ENCODE measurements around the gene KLHL5. TPM values are rescaled to one million over a fixed set of nuclear protein-coding genes. Genes with fewer than 3 reads are reported as not detected.

The KLHL5 gene
- total and polyA plus RNA-seq, 2 experiments from 2014 or later, result 27.0 to 43.3 TPM

GRCh38 chr4:39104255-39104654 lies 42.2 kb downstream of the KLHL5 start:
- Histone ChIP-seq H3K27ac (no peak overlapping the region), H3K4me3 (no peak overlapping the region), H3K4me1 (ENCODE audit: insufficient read depth) (no peaks in the 10 kb centered on the region), H3K79me2 (ENCODE audit: insufficient read depth) (no peaks in the 10 kb centered on the region), H4K20me1 (ENCODE audit: insufficient read depth) (no peaks in the 10 kb centered on the region), H3K36me3 (ENCODE audit: low read depth) (peaks cover 3% of the 10 kb centered on the region), H3K9me3 (ENCODE audit: low read depth) (no peaks in the 10 kb centered on the region), H2AFZ (no peak overlapping the region), H3K9me2 (ENCODE audit: insufficient read depth) (no peaks in the 10 kb centered on the region), H3F3A (ENCODE audit: insufficient read depth) (no peaks in the 10 kb centered on the region), H3K9ac (no peak overlapping the region), H3K27me3 (replicated peaks; ENCODE audit: insufficient read depth) (no peaks in the 10 kb centered on the region), H3K4me2 (ENCODE audit: unreplicated experiment) (no peak overlapping the region)
- DNase-seq, result no peak
- 91 to 97% methylated on average over 2 of the region's 2 CpGs for WGBS, 2 experiments (ENCODE audit: low coverage in 1 of 2, low lambda C conversion rate in 2 of 2, missing lambda C conversion rate in 2 of 2)
- TF ChIP-seq EZH2 (IDR thresholded peaks at IDR 0.05; ENCODE audit: insufficient read depth, poor library complexity, severe bottlenecking) (no peak), EZH2phosphoT487 (IDR thresholded peaks at IDR 0.05; ENCODE audit: insufficient read depth, low read depth) (no peak)
- in situ Hi-C loops (cut with MboI), result no loop called here

GRCh38 chr4:39106011-39106410 lies 44.0 kb downstream of the KLHL5 start:
- WGBS, 2 experiments (ENCODE audit: low coverage in 1 of 2, low lambda C conversion rate in 2 of 2, missing lambda C conversion rate in 2 of 2), result 99 to 100% methylated on average over 4 of the region's 4 CpGs
- Histone ChIP-seq H3K27ac (no peak overlapping the region), H3K4me1 (ENCODE audit: insufficient read depth) (peaks cover 7% of the 10 kb centered on the region), H3K9me2 (ENCODE audit: insufficient read depth) (no peaks in the 10 kb centered on the region), H3K27me3 (replicated peaks; ENCODE audit: insufficient read depth) (no peaks in the 10 kb centered on the region), H4K20me1 (ENCODE audit: insufficient read depth) (no peaks in the 10 kb centered on the region), H3K79me2 (ENCODE audit: insufficient read depth) (no peaks in the 10 kb centered on the region), H3K9ac (no peak overlapping the region), H3K4me3 (no peak overlapping the region), H3K9me3 (ENCODE audit: low read depth) (no peaks in the 10 kb centered on the region), H2AFZ (no peak overlapping the region), H3K36me3 (ENCODE audit: low read depth) (peaks cover 3% of the 10 kb centered on the region), H3K4me2 (ENCODE audit: unreplicated experiment) (no peak overlapping the region), H3F3A (ENCODE audit: insufficient read depth) (no peaks in the 10 kb centered on the region)
- TF ChIP-seq EZH2 (IDR thresholded peaks at IDR 0.05; ENCODE audit: insufficient read depth, poor library complexity, severe bottlenecking), result no peak
- no peak for TF ChIP-seq EZH2phosphoT487 (IDR thresholded peaks at IDR 0.05; ENCODE audit: insufficient read depth, low read depth)
- DNase-seq, result no peak
- in situ Hi-C loops (cut with MboI), result no loop called here

- no peak for DNase-seq
- no peak overlapping the region for H3K27ac ChIP-seq
- peaks cover 16% of the 10 kb centered on the region for H3K4me1 ChIP-seq (ENCODE audit: insufficient read depth)
- WGBS, 2 experiments (ENCODE audit: low coverage in 1 of 2, low lambda C conversion rate in 2 of 2, missing lambda C conversion rate in 2 of 2), result 63 to 69% methylated on average over 2 of the region's 2 CpGs
- H3K79me2 ChIP-seq (ENCODE audit: insufficient read depth), result no peaks in the 10 kb centered on the region
- no peaks in the 10 kb centered on the region for H3K9me2 ChIP-seq (ENCODE audit: insufficient read depth)
- H3K4me2 ChIP-seq (ENCODE audit: unreplicated experiment), result no peak overlapping the region
- H3F3A ChIP-seq (ENCODE audit: insufficient read depth), result no peaks in the 10 kb centered on the region
- no peak for TF ChIP-seq EZH2phosphoT487 (IDR thresholded peaks at IDR 0.05; ENCODE audit: insufficient read depth, low read depth)
- no peak for TF ChIP-seq EZH2 (IDR thresholded peaks at IDR 0.05; ENCODE audit: insufficient read depth, poor library complexity, severe bottlenecking)
- no peaks in the 10 kb centered on the region for H4K20me1 ChIP-seq (ENCODE audit: insufficient read depth)
- no peaks in the 10 kb centered on the region for H3K9me3 ChIP-seq (ENCODE audit: low read depth)
- no peaks in the 10 kb centered on the region for H3K27me3 ChIP-seq (replicated peaks; ENCODE audit: insufficient read depth)
- in situ Hi-C loops (cut with MboI), result no loop called here
- no peaks in the 10 kb centered on the region for H3K36me3 ChIP-seq (ENCODE audit: low read depth)
- no peak overlapping the region for H3K9ac ChIP-seq
- H2AFZ ChIP-seq, result no peak overlapping the region
- H3K4me3 ChIP-seq, result no peak overlapping the region
Measured at GRCh38 chr4:39114436-39114835, 52.4 kb downstream of the KLHL5 start.

- 94 to 97% methylated on average over 6 of the region's 6 CpGs for WGBS, 2 experiments (ENCODE audit: low coverage in 1 of 2, low lambda C conversion rate in 2 of 2, missing lambda C conversion rate in 2 of 2)
Measured at GRCh38 chr4:39118034-39118658, 56.1 kb downstream of the KLHL5 start.

More at GRCh38 chr4:39118034-39118658, 56.1 kb downstream of the KLHL5 start:
- no peak overlapping the region for H3K27ac ChIP-seq
- no peaks in the 10 kb centered on the region for H4K20me1 ChIP-seq (ENCODE audit: insufficient read depth)
- no peaks in the 10 kb centered on the region for H3K9me2 ChIP-seq (ENCODE audit: insufficient read depth)
- no peaks in the 10 kb centered on the region for H3K9me3 ChIP-seq (ENCODE audit: low read depth)
- H3K27me3 ChIP-seq (replicated peaks; ENCODE audit: insufficient read depth), result no peaks in the 10 kb centered on the region
- no peak overlapping the region for H3K4me3 ChIP-seq
- no peaks in the 10 kb centered on the region for H3F3A ChIP-seq (ENCODE audit: insufficient read depth)
- no peak overlapping the region for H3K9ac ChIP-seq
- DNase-seq, result no peak
- TF ChIP-seq EZH2phosphoT487 (IDR thresholded peaks at IDR 0.05; ENCODE audit: insufficient read depth, low read depth) (no peak), EZH2 (IDR thresholded peaks at IDR 0.05; ENCODE audit: insufficient read depth, poor library complexity, severe bottlenecking) (no peak)
- no peaks in the 10 kb centered on the region for H3K36me3 ChIP-seq (ENCODE audit: low read depth)
- in situ Hi-C loops (cut with MboI), result no loop called here
- H2AFZ ChIP-seq, result no peak overlapping the region
- 0 out of 2 replicates have a peak, but pooled peaks cover 9% of the 10 kb centered on the region for H3K4me1 ChIP-seq (ENCODE audit: insufficient read depth)
- H3K4me2 ChIP-seq (ENCODE audit: unreplicated experiment), result no peak overlapping the region
- no peaks in the 10 kb centered on the region for H3K79me2 ChIP-seq (ENCODE audit: insufficient read depth)
